H1 (cell line): ENCODE measurements around the gene WDR4. TPM values are rescaled to one million over a fixed set of nuclear protein-coding genes. Genes with fewer than 3 reads are reported as not detected.

Experiments
- CTCF ChIA-PET: fragments of 300-600 bp; sonication (Branson Sonifier 250); formaldehyde crosslinking; loops from one replicate; lab custom pipeline; 2021; ENCODE audit not compliant: partially characterized antibody; lab: Charles Lee
- POLR2A ChIA-PET: fragments of 300-600 bp; sonication (Branson Sonifier 250); formaldehyde crosslinking; loops from one replicate; lab custom pipeline; 2021; ENCODE audit warnings: inconsistent platforms; ENCODE audit not compliant: partially characterized antibody; lab: Charles Lee
- DNase-seq, 2 experiments: peaks; one replicate each; pipeline versions ENCODE4 v3.0.0 to v3.0.0-alpha.2; 2010 to 2022; ENCODE audit warnings: low spot score in 2 of 2, low read depth in 1 of 2, mixed read lengths in 1 of 2
- FAIRE-seq: peaks from 2 replicates; lab custom pipeline; 2011; peaks lifted over from hg19 to GRCh38; lab: Jason Lieb, UNC
- H2AFZ ChIP-seq: 2 replicates; pipeline ENCODE4 v1.8.1; 2012; ENCODE audit warnings: low read length, inconsistent platforms
- H2AK5ac ChIP-seq: 2 replicates; pipeline ENCODE4 v1.6.1; 2013; ENCODE audit warnings: low read depth, low read length
- H2BK120ac ChIP-seq: replicated peaks from 2 replicates; pipeline ENCODE3; 2013; ENCODE audit warnings: low read depth, low read length, inconsistent platforms
- H2BK12ac ChIP-seq: 2 replicates; pipeline ENCODE4 v1.6.1; 2013; ENCODE audit warnings: low read depth, low read length
- H2BK15ac ChIP-seq: 2 replicates; pipeline ENCODE4 v1.6.1; 2013; ENCODE audit warnings: low read length
- H2BK20ac ChIP-seq: 2 replicates; pipeline ENCODE4 v1.6.1; 2013; ENCODE audit warnings: low read length
- H2BK5ac ChIP-seq: 2 replicates; pipeline ENCODE4 v1.6.1; 2013; ENCODE audit warnings: low read depth, low read length
- H3K14ac ChIP-seq: 2 replicates; pipeline ENCODE4 v1.6.1; 2013; ENCODE audit warnings: inconsistent platforms; ENCODE audit not compliant: insufficient read length
- H3K18ac ChIP-seq: 2 replicates; pipeline ENCODE4 v1.6.1; 2013; ENCODE audit warnings: low read length; ENCODE audit errors: extremely low read depth
- H3K23ac ChIP-seq: 2 replicates; pipeline ENCODE4 v1.6.1; 2013; ENCODE audit warnings: inconsistent platforms; ENCODE audit not compliant: insufficient read length
- H3K23me2 ChIP-seq: 2 replicates; pipeline ENCODE4 v1.6.1; 2013; ENCODE audit warnings: low read depth, low read length
- H3K27ac ChIP-seq: 2 replicates; pipeline ENCODE4 v1.6.1; 2011; ENCODE audit warnings: low read depth, low read length, inconsistent platforms
- H3K27me3 ChIP-seq, 4 experiments: replicated peaks in 1 of 4; 1 replicate in 1 of 4; 2 replicates in 3 of 4; pipeline versions ENCODE4 v1.6.1 to v1.8.1; 2011 to 2013; ENCODE audit warnings: low read length in 3 of 4, mild to moderate bottlenecking in 3 of 4, inconsistent platforms in 2 of 4, mixed read lengths in 2 of 4, moderate library complexity in 1 of 4; ENCODE audit not compliant: control insufficient read depth in 3 of 4, insufficient read depth in 3 of 4; ENCODE audit errors: extremely low read depth in 1 of 4
- H3K36me3 ChIP-seq, 4 experiments: 2 replicates each; pipeline versions ENCODE4 v1.6.1 to v1.8.1; 2011 to 2013; ENCODE audit warnings: mild to moderate bottlenecking in 4 of 4, low read length in 3 of 4, moderate library complexity in 2 of 4, control low read depth in 1 of 4, inconsistent platforms in 1 of 4; ENCODE audit not compliant: insufficient read depth in 4 of 4, control insufficient read depth in 2 of 4
- H3K4ac ChIP-seq: replicated peaks from 2 replicates; pipeline ENCODE3; 2013; ENCODE audit warnings: low read length, low read depth, mixed read lengths, inconsistent platforms; ENCODE audit not compliant: insufficient read length
- H3K4me1 ChIP-seq, 4 experiments: replicated peaks in 1 of 4; 1 replicate in 1 of 4; 2 replicates in 3 of 4; pipeline versions ENCODE4 v1.6.1 to v1.8.1; 2011 to 2013; ENCODE audit warnings: low read length in 3 of 4, inconsistent platforms in 2 of 4, mixed read lengths in 1 of 4; ENCODE audit not compliant: insufficient read depth in 4 of 4, control insufficient read depth in 3 of 4
- H3K4me2 ChIP-seq, 2 experiments: 2 replicates each; pipeline versions ENCODE4 v1.6.1 to v1.8.1; 2011 to 2013; ENCODE audit warnings: low read depth in 2 of 2, low read length in 2 of 2, control low read depth in 1 of 2, inconsistent platforms in 1 of 2, mild to moderate bottlenecking in 1 of 2; ENCODE audit not compliant: insufficient read depth in 1 of 2
- H3K4me3 ChIP-seq, 4 experiments: fragments of 200-600, 300-600 bp in 1 of 4; sonication (generic), shearing (Covaris generic), sonication (Bioruptor Twin) in 1 of 4; 2 replicates each; pipeline versions ENCODE4 v1.5.1 to v1.8.1; 2011 to 2016; ENCODE audit warnings: low read length in 4 of 4, low read depth in 3 of 4, control low read depth in 2 of 4, inconsistent platforms in 2 of 4, mild to moderate bottlenecking in 2 of 4, mixed read lengths in 1 of 4, moderate library complexity in 1 of 4; ENCODE audit not compliant: insufficient read depth in 2 of 4; ENCODE audit errors: extremely low read depth in 1 of 4
- H3K56ac ChIP-seq: replicated peaks from 2 replicates; pipeline ENCODE3; 2013; ENCODE audit warnings: low read depth, mild to moderate bottlenecking, mixed read lengths, low read length, inconsistent platforms; ENCODE audit not compliant: insufficient read length
- H3K79me1 ChIP-seq: 2 replicates; pipeline ENCODE4 v1.6.1; 2013; ENCODE audit warnings: low read depth, low read length, control low read depth
- H3K79me2 ChIP-seq, 2 experiments: 2 replicates each; pipeline versions ENCODE4 v1.6.1 to v1.8.1; 2012 to 2013; ENCODE audit warnings: low read length in 2 of 2, mild to moderate bottlenecking in 2 of 2, inconsistent platforms in 1 of 2; ENCODE audit not compliant: insufficient read depth in 2 of 2, control insufficient read depth in 1 of 2
- H3K9ac ChIP-seq, 4 experiments: replicated peaks in 1 of 4; 1 replicate in 1 of 4; 2 replicates in 3 of 4; pipeline versions ENCODE4 v1.6.1 to v1.8.1; 2011 to 2013; ENCODE audit warnings: low read depth in 3 of 4, low read length in 3 of 4, control low read depth in 2 of 4, mild to moderate bottlenecking in 2 of 4, moderate library complexity in 2 of 4, inconsistent platforms in 1 of 4; ENCODE audit errors: extremely low read depth in 1 of 4
- H3K9me3 ChIP-seq, 2 experiments: 2 replicates each; pipeline versions ENCODE4 v1.6.1 to v1.8.1; 2012 to 2013; ENCODE audit warnings: mild to moderate bottlenecking in 2 of 2, moderate library complexity in 2 of 2, control low read depth in 1 of 2, inconsistent platforms in 1 of 2, low read depth in 1 of 2, low read length in 1 of 2, mixed read lengths in 1 of 2; ENCODE audit not compliant: insufficient read depth in 2 of 2
- H4K20me1 ChIP-seq, 2 experiments: replicated peaks in 1 of 2; 2 replicates each; pipeline versions ENCODE3 to v1.8.1; 2011 to 2013; ENCODE audit warnings: inconsistent platforms in 2 of 2, low read length in 2 of 2, mild to moderate bottlenecking in 1 of 2; ENCODE audit not compliant: insufficient read depth in 2 of 2, control insufficient read depth in 1 of 2
- H4K5ac ChIP-seq: 2 replicates; pipeline ENCODE4 v1.6.1; 2013; ENCODE audit warnings: low read length, low read depth, mixed read lengths, inconsistent platforms; ENCODE audit not compliant: insufficient read length
- H4K8ac ChIP-seq: 2 replicates; pipeline ENCODE4 v1.8.0; 2013; ENCODE audit warnings: mild to moderate bottlenecking, moderate library complexity, low read length, inconsistent platforms; ENCODE audit not compliant: insufficient read depth; ENCODE audit errors: extremely low read depth
- H4K91ac ChIP-seq: replicated peaks from 2 replicates; pipeline ENCODE3; 2013; ENCODE audit warnings: low read length, mixed read lengths, inconsistent platforms; ENCODE audit not compliant: insufficient read length
- KDM1A ChIP-seq: fragments of 200-600, 300-600 bp; sonication (generic); IDR thresholded peaks from 2 replicates; pipeline ENCODE4 v1.7.1; 2016; ENCODE audit warnings: mild to moderate bottlenecking, low read length, borderline replicate concordance
- POLR2A ChIP-seq, 2 experiments: IDR thresholded peaks; 1 replicate in 1 of 2; 2 replicates in 1 of 2; pipeline ENCODE4 v1.6.1; 2011; ENCODE audit warnings: low read depth in 2 of 2, low read length in 2 of 2, mild to moderate bottlenecking in 2 of 2; ENCODE audit errors: control extremely low read depth in 1 of 2
- WGBS, 2 experiments: shearing (Covaris generic) in 1 of 2; methylation state at CpG; one replicate each; pipeline versions ENCODE4 v1.1.6 to v1.1.7; 2013 to 2015; ENCODE audit warnings: low lambda C conversion rate in 2 of 2, mixed read lengths in 2 of 2, inconsistent platforms in 1 of 2, low coverage in 1 of 2, missing lambda C conversion rate in 1 of 2; ENCODE audit not compliant: insufficient replicate concordance in 2 of 2, insufficient coverage in 1 of 2, insufficient read length in 1 of 2; ENCODE audit errors: extremely low coverage in 1 of 2, missing lambda C conversion rate in 1 of 2; 5-methylcytosine and 5-hydroxymethylcytosine counted together
- polyA plus RNA-seq, 7 experiments: library from polyadenylated mRNA; depleted of rRNA in 3 of 7; stranded (reverse) in 5 of 7; unstranded in 2 of 7; fragments of >200 nt in 5 of 7; fragments of 200-250 nt in 2 of 7; gene quantifications; 1 replicate in 5 of 7; 2 replicates in 1 of 7; 4 replicates in 1 of 7; pipeline versions ENCODE4 v1.2.1 to v1.2.3, GENCODE V29; 2011 to 2013; ENCODE audit warnings: missing spikeins in 2 of 7, mixed read lengths in 2 of 7
- total RNA-seq: library from RNA; stranded (reverse); fragmentation: NEBNext Ultra II Directional; extraction: Animal tissue kit (Norgen Biotek cat#: 25700); gene quantifications from 2 replicates; pipeline ENCODE4 v1.2.1, GENCODE V29; 2021

Gene WDR4
- total and polyA plus RNA-seq, 2 of the 8 experiments (the other 6 are each of a cell fraction or from before 2014, with no cell fraction given): 28.9 to 47.8 TPM

GRCh38 chr21:42835611-42836401, 43.5 kb downstream of the WDR4 start:
- H3K4me2 ChIP-seq: no peak overlapping the region
- no peak overlapping the region for H3K56ac ChIP-seq
- no peak overlapping the region for H2BK5ac ChIP-seq
- H3K79me2 ChIP-seq: no peaks in the 10 kb centered on the region; a peak in 2 of 4 replicates
- H3K9ac ChIP-seq: no peak overlapping the region
- no peak overlapping the region for H2BK20ac ChIP-seq
- peaks cover 8 to 23% of the 10 kb centered on the region in 2 experiments for H4K20me1 ChIP-seq
- peaks cover 4% of the 10 kb centered on the region; the same call in 1 of the 2 replicates for H3K23me2 ChIP-seq
- no peak overlapping the region for H3K4me3 ChIP-seq
- H3K4me1 ChIP-seq: peaks cover 0 to 7% (median 6%) of the 10 kb centered on the region in 4 experiments; a peak in 5 of 7 replicates
- H3K27me3 ChIP-seq: peaks cover 0 to 3% (median 0%) of the 10 kb centered on the region in 4 experiments; a peak in 4 of 7 replicates
- WGBS, 2 experiments: 83% methylated on average over 12 of the region's 12 CpGs; no CpG with 5 or more reads in 1 of the 2 experiments
- no peak overlapping the region for H3K18ac ChIP-seq
- no peak overlapping the region for H3K23ac ChIP-seq
- H4K8ac ChIP-seq: no peak overlapping the region; the same call in 1 of the 2 replicates
- H2BK15ac ChIP-seq: no peak overlapping the region
- no peak overlapping the region for H3K4ac ChIP-seq
- H2AK5ac ChIP-seq: no peak overlapping the region
- FAIRE-seq (no peak), DNase-seq (peak in 1 of 2 experiments; percentile 27)
- no peak overlapping the region for H4K91ac ChIP-seq
- H2BK120ac ChIP-seq: no peak overlapping the region
- no peak overlapping the region for H4K5ac ChIP-seq
- no peak overlapping the region for H2BK12ac ChIP-seq
- TF ChIP-seq KDM1A (no peak), POLR2A (IDR thresholded peaks at IDR 0.05; ENCODE audit: control extremely low read depth in 1 of 2, low read depth in 2 of 2, low read length in 2 of 2) (peak in 1 of 2 experiments; percentile 2; a peak in 1 of 3 replicates)
- no peak overlapping the region for H3K14ac ChIP-seq
- POLR2A ChIA-PET: interaction anchor here (0.6 to 1.3 kb wide), 5 partner anchors 8 to 58 kb away, joined by 3 to 6 read pairs (median 3); no protein-coding TSS in a partner anchor
- CTCF ChIA-PET: interaction anchor here (0.6 to 1.5 kb wide), 3 partner anchors 8 to 48 kb away, joined by 3 to 8 read pairs (median 3); no protein-coding TSS in a partner anchor
- H3K79me1 ChIP-seq: peaks cover 8% of the 10 kb centered on the region
- H3K27ac ChIP-seq: no peak overlapping the region
- H3K9me3 ChIP-seq: no peaks in the 10 kb centered on the region
- peaks cover 8 to 19% (median 13%) of the 10 kb centered on the region in 4 experiments; a peak in 6 of 8 replicates for H3K36me3 ChIP-seq
- no peak overlapping the region for H2AFZ ChIP-seq
